HUDEP-2 (cell line): Measurements from ENCODE around the gene ANO4.
"Not testable (repeated sequence)": the region's sequence is repeated elsewhere in the genome, so short reads cannot be mapped to it uniquely, and the experiment has no call there.

Experiments used
- DNase-seq, 76 experiments: peaks; one replicate each; lab custom pipeline; 2025; ENCODE audit not compliant: unreplicated experiment in 76 of 76; lab: John Stamatoyannopoulos, UW

Gene ANO4

DNA sequence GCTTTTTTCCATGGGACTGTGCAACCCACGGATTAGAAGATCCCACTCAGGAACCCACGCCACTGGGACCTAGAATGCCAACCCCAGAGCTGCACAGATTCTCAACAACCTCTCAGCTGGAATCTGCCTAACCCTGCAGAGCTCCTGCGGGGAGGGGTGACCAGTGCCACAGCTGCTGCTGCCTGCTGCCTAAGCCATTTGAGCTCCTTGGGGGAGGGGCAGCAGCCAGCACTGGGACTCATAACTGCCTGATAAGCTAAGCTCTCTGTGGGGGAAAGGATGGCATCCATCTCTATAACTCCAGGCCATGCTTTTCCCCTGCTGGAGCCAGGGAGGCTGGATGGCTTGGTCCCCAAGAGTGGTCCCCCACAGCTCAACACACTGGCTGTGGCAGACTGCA is 232.6 kb downstream of the ANO4 start:
- DNase-seq = no peak

- no peak for DNase-seq
These were observed 233.2 kb downstream of the ANO4 start for GRCh38 chr12:101027816-101028215.

- DNase-seq = no peak
These were observed 243.8 kb downstream of the ANO4 start for GRCh38 chr12:101038289-101038871.

GRCh38 chr12:101039848-101040531 is 245.4 kb downstream of the ANO4 start:
- no peak for DNase-seq

DNA sequence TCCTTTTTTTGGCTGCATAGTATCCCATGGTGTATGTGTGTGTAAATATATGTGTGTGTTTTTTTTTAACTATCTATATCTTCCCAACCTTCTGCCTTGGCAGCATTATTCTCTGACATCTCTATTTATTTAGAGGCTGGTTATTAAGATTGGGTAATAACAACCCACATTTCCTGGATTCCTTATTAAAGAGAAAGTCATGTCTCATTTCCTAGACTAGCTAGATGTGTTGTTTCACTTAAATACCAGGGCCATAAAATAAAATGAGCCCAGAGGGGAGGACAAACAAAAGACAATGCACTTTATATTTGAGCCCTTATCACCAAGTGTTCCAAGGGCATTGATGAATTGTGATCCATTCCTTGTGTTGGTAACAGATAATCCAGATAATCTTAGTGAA is 246.4 kb downstream of the ANO4 start:
- DNase-seq = no peak

DNA sequence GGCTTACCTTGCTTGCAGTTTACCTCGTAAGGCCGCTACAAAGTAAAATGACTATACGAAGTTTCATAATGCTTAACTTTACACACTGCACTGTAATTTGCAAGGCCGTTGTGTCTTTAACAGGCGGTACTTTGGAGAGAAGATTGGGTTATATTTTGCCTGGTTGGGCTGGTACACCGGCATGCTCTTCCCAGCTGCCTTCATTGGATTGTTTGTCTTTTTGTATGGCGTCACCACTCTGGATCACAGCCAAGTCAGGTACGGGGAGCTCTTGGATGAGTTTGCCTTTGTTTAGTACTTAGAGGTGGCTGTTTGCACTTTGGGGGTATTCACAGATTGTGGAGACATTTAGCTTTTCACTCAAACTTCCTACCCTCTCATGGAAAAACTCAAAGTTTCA is 247.6 kb downstream of the ANO4 start:
- DNase-seq = no peak

DNA sequence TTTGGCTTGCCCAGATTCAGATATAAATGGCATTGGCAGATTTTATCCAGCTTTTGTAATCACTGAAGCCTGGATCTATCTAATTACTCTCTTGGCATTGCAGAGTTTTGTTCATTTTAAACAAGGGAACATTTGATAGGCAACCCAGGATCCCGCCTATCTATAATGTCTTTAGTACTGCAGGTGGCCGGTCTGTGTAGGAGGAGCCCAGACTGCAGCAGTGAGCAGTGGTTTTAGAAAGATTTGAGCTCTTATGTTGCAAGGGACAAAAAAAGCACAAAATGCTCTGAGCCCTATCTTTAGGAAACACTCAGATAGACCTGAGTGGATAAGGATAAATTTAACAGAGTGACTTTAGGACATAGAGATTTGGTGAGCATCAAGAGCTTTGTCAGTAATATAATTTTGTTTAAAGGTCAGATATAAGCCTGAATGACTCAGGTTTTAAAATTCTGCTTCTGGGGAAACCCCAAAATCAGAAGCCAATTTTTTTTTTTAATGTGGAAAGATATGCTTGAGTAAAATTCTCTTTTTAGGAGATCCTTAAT is 250.0 kb downstream of the ANO4 start:
- DNase-seq = no peak

DNA sequence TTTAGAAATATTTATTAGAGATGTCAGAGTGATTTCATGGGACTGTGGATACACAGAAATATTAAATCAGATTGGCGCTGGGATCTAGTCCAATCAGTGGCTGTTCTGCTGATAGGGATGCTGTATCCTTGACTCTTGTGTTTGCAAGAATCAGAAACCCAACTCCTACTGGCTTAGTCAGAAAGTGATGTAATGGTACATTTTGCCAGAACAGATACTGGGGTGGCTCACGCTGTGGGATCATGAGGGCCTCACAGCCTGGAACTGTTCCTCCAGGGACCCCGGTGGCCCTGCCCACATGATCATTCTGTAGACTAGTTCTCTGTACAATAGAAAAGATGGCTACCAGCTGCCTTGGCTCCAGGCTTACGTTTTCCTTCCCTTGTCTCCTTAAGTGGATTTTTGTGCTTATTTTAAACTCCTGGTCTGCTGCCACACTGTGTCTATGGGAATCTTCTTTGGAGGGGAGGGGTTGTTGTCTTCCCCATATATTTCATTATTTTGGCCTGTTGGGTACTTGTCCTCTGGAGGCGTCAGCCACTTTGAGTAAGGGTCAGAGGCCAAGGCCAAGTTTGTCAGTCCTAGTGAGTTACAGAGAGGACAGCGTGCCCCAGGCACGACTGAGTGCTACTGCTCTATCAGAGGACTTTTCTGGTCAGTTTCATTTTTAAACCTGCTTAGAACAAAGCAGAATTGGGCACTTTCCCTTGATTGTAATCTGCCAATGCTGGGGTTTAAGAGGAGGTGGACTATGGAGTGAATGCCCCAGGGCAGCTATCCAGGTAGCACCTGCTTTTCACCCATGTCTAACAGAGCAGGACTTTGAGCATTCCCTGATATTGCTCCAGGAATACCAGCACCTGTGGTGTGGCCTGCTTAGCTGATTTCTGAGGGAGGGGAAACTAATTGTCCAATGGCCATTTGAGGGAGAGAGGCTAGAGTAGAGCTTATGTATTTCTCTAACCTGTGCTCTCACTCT is 251.2 kb downstream of the ANO4 start:
- DNase-seq = no peak

DNA sequence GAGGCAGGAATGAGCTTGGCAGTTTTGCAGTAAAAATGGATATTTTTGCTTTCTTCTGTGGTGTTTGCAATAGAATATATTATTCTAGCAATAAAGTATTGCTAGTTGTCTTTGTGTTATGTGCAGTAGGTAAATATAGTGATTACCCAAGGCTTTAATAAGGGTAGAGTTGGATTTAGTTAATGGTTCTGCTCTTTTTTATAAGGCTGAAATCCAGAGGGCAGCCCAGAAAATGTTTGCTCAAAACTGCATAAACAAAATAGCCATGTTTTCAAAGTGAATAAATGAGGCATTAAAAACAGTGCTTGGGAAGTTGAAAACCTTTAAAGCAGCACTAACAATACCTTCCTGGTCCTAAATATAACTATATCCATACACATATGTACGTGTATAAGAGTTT is 253.1 kb downstream of the ANO4 start:
- DNase-seq = no peak

DNA sequence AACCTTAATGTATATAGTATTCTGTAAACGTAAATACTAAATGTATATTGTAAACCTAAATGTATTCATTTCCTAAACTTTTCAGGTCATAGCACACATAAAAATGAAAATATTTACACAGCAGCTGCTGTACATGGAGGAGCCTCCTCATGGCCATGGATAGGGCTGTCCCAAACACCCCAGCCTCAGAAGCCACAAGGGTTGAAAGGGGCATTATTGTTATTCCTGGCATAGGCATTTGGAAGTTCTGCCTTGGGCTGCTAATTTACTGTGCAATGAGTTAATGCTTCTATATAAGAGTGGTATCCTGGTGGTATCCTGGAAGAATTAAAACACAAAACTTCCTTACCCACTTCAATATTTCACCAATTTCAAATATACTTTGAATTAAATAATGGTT is 256.1 kb downstream of the ANO4 start:
- no peak for DNase-seq

DNA sequence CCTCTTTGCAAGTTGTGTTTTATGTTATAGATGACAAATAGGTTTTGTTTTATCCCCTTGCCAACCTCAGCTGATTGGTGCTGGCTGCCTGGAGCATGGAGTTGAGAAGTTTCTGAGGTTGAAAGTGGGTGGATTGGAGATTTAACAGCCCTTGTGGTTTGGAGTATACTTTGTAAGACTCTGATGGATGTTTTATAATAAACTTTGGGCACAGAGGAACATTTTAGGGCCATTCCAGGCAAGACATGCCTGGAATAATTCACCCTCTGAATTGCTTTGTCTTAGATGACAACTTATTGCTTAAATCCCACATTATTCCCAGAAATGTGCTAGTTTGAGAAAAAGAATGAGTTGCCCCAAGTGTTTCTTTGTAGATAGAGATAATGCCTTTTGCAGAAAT is 256.6 kb downstream of the ANO4 start:
- DNase-seq = no peak

- no peak for DNase-seq
These were observed 257.4 kb downstream of the ANO4 start for GRCh38 chr12:101051901-101052550.

DNA sequence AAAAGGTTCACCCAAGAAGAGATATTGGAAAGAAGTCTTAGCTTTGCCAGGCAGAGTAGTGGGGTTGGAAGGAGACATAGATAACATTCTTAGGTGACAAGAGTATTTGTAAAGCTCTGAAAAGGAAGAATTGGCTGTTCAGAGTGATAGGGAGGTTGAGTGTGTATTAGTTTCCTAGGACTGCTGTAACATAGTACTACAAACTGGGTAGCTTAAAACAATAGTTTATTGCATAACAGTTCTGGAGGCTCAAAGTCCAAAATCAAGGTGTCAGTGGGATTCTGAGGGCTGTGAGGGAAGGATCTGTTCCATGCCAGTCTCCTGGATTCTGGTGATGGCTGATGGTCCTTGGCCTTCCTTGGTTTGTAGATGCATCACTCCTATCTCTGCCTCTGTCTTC is 258.6 kb downstream of the ANO4 start:
- no peak for DNase-seq

GRCh38 chr12:101055940-101056339 is 261.4 kb downstream of the ANO4 start:
- DNase-seq = no peak

- not testable (repeated sequence) for DNase-seq
These were observed 267.9 kb downstream of the ANO4 start for GRCh38 chr12:101062508-101062907.

DNA sequence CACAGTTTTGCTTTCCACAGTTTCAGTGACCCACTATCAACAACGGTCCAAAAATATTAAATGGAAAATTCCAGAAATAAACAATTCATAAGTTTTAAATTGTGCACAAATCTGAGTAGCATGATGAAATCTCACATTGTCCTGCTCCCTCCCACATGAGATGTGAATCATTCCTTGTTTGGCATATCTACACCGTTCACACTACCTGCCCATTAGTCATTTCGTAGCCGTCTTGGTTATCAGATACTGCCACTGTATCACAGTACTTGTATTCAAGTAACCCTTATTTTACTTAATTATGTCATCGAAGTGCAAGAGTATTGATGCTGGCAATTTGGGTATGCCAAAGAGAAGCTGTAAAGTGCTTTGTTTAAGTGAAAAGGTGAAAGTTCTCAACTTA is 270.1 kb downstream of the ANO4 start:
- no peak for DNase-seq

DNA sequence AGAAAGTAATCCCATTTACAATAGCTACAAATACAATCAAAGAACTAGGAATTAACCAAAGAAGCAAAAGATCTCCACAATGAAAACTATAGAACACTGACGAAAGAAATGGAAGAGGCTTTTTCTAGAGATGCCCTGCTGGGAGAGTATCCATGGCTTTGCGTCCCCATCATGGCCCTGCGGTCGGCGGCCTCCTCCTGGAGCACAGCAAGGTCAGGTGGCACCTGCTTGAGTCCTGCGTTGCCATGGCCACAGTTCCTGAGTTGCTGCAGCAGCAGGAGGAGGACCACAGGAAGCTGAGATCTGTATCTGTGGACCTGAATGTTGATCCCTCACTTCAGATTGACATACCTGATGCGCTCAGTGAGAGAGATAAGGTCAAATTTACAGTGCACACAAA is 271.9 kb downstream of the ANO4 start:
- no peak for DNase-seq

DNA sequence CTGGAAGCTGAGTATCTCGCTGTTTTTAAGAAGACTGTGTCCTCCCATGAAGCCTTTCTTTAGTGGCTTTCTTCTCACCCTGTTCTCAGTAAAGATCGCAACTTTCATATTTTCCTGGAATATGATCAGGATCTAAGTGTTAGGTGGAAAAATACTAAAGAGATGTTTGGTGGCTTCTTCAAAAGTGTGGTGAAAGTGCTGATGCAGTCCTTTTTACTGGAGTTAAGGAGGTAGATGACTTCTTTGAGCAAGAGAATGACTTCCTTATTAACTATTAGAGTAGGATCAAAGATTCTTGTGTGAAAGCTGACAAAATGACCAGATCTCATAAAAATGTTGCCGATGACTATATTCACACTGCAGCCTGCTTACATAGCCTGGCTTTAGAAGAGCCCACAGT is 273.8 kb downstream of the ANO4 start:
- no peak for DNase-seq

DNA sequence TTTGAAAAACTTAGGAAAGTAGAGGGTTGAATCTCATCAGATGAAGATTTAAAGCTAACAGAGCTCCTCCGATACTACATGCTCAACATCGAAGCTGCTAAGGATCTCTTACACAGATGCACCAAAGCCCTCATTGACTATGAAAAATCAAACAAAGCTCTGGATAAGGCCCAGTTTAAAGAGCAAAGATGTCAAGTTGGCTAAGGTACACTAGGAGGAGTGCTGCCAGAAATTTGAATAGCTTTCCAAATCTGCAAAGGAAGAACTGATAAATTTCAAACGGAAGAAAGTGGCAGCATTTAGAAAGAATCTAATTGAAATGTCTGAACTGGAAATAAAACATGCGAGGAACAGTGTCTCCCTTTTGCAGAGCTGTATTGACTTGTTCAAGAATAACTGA is 274.3 kb downstream of the ANO4 start:
- no peak for DNase-seq

DNA sequence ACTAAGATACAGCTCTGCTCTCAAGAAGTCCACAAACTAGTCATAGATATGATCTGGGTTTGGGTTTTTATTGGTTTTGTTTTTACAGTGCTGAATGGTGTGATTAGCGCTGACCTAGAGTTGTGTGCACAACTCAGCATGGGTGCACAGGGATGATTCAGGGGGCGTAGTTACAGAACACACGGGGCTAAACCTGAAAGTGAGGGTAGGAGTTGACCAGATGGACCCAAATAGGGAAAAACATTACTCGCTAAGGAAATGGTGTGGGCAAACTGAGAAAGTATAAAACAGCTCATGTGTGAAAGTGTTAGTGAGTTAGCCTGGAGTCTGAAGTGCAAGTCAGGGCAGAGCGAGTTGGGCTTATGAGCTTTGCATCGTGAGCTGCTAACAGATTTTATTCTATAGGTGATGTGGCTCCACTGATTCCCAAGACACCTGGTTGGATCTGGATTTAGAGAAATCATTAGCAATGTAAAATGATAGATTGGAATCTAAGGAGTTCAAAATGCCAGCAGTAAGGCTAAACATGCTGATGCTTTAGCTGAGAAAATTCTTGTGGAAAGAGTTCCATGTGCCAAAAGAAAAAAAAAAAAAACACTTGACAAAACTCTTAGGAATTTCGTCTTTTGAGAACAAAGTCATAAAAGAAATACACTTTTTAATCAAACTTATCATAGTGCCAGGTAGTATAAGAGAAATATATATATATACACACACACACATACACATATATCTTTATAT is 280.5 kb downstream of the ANO4 start:
- no peak for DNase-seq
